HAP-1 (cell line): ENCODE results near the gene ANKHD1.
A peak's percentile ranks its signal among the peaks of the same experiment; 100 is the strongest.

ENCODE experiments used
- DNase-seq, 2 experiments: peaks; one replicate each; pipeline ENCODE4 v3.0.0-alpha.2; 2016 to 2020; ENCODE audit warnings: low spot score in 2 of 2
- H3K27me3 ChIP-seq: fragments of 250-450 bp; sonication (Bioruptor Pico); 2 replicates; pipeline ENCODE4 v1.5.1; 2020; ENCODE audit warnings: low read depth, mild to moderate bottlenecking, moderate library complexity
- H3K36me3 ChIP-seq: fragments of 250-450 bp; sonication (Bioruptor Pico); replicated peaks from 2 replicates; pipeline ENCODE4 v1.5.1; 2020; ENCODE audit warnings: mild to moderate bottlenecking
- H3K4me1 ChIP-seq: fragments of 250-450 bp; sonication (Bioruptor Pico); 2 replicates; pipeline ENCODE4 v1.5.1; 2020; ENCODE audit warnings: mild to moderate bottlenecking
- H3K4me3 ChIP-seq: fragments of 250-450 bp; sonication (Bioruptor Pico); 2 replicates; pipeline ENCODE4 v1.5.1; 2020; ENCODE audit warnings: mild to moderate bottlenecking, moderate library complexity
- H3K9me3 ChIP-seq: fragments of 250-450 bp; sonication (Bioruptor Pico); 2 replicates; pipeline ENCODE4 v1.5.1; 2020; ENCODE audit warnings: mild to moderate bottlenecking, moderate library complexity
- in situ Hi-C: fragments of 300-500 bp; cut with MboI; formaldehyde crosslinking; loops from 3 replicates; pipeline ENCODE4 v1.14.3; 2020; ENCODE audit warnings: low sequenced_read_pairs, inconsistent platforms, mixed read lengths

Gene ANKHD1

GRCh38 chr5:140497897-140498296 is 96.3 kb downstream of the ANKHD1 start:
- DNase-seq: no peak
- peaks cover 19% of the 10 kb centered on the region for H3K36me3 ChIP-seq
- in situ Hi-C loops: no loop called here

GRCh38 chr5:140498591-140498990 is 97.0 kb downstream of the ANKHD1 start:
- H3K9me3 ChIP-seq: no peaks in the 10 kb centered on the region
- in situ Hi-C loops: no loop called here
- no peaks in the 10 kb centered on the region for H3K4me1 ChIP-seq
- H3K27me3 ChIP-seq: no peaks in the 10 kb centered on the region
- peaks cover 19% of the 10 kb centered on the region for H3K36me3 ChIP-seq
- no peak overlapping the region for H3K4me3 ChIP-seq
- DNase-seq: no peak

More at GRCh38 chr5:140497897-140498296, 96.3 kb downstream of the ANKHD1 start:
- H3K4me3 ChIP-seq: no peak overlapping the region
- H3K27me3 ChIP-seq: no peaks in the 10 kb centered on the region
- H3K9me3 ChIP-seq: no peaks in the 10 kb centered on the region
- no peaks in the 10 kb centered on the region for H3K4me1 ChIP-seq

GRCh38 chr5:140502834-140503233 is 101.2 kb downstream of the ANKHD1 start:
- no peaks in the 10 kb centered on the region for H3K4me1 ChIP-seq
- no peak overlapping the region for H3K4me3 ChIP-seq
- no peaks in the 10 kb centered on the region for H3K9me3 ChIP-seq
- no peak for DNase-seq
- in situ Hi-C loops: no loop called here
- H3K27me3 ChIP-seq: no peaks in the 10 kb centered on the region
- peaks cover 39% of the 10 kb centered on the region for H3K36me3 ChIP-seq

- H3K4me3 ChIP-seq: no peak overlapping the region
- peaks cover 82% of the 10 kb centered on the region for H3K36me3 ChIP-seq
- no peaks in the 10 kb centered on the region for H3K9me3 ChIP-seq
- no peaks in the 10 kb centered on the region for H3K4me1 ChIP-seq
- DNase-seq: no peak
- in situ Hi-C loops: no loop called here
- no peaks in the 10 kb centered on the region for H3K27me3 ChIP-seq
Observed at GRCh38 chr5:140509898-140510297, 108.3 kb downstream of the ANKHD1 start.

GRCh38 chr5:140513124-140513523 is 111.5 kb downstream of the ANKHD1 start:
- DNase-seq: no peak
- Histone ChIP-seq H3K4me1 (no peaks in the 10 kb centered on the region), H3K36me3 (peaks cover 56% of the 10 kb centered on the region), H3K27me3 (no peaks in the 10 kb centered on the region), H3K4me3 (no peak overlapping the region), H3K9me3 (no peaks in the 10 kb centered on the region)
- in situ Hi-C loops: no loop called here

- Histone ChIP-seq H3K9me3 (no peaks in the 10 kb centered on the region), H3K27me3 (no peaks in the 10 kb centered on the region), H3K4me3 (no peak overlapping the region), H3K4me1 (no peaks in the 10 kb centered on the region), H3K36me3 (peaks cover 34% of the 10 kb centered on the region)
- DNase-seq: no peak
- in situ Hi-C loops: no loop called here
Observed at GRCh38 chr5:140524003-140524402, 122.4 kb downstream of the ANKHD1 start.

GRCh38 chr5:140540227-140540626 is 138.6 kb downstream of the ANKHD1 start:
- H3K4me1 ChIP-seq: no peaks in the 10 kb centered on the region
- H3K4me3 ChIP-seq: no peak overlapping the region
- in situ Hi-C loops: no loop called here
- no peaks in the 10 kb centered on the region for H3K9me3 ChIP-seq
- DNase-seq: no peak
- no peaks in the 10 kb centered on the region for H3K27me3 ChIP-seq
- H3K36me3 ChIP-seq: peaks cover 54% of the 10 kb centered on the region

- Histone ChIP-seq H3K27me3 (no peaks in the 10 kb centered on the region), H3K9me3 (no peaks in the 10 kb centered on the region), H3K4me3 (no peak overlapping the region), H3K4me1 (no peaks in the 10 kb centered on the region), H3K36me3 (peaks cover 46% of the 10 kb centered on the region)
- in situ Hi-C loops: no loop called here
- no peak for DNase-seq
Observed at GRCh38 chr5:140542972-140543371, 141.3 kb downstream of the ANKHD1 start.

- no peak overlapping the region for H3K4me3 ChIP-seq
- no peaks in the 10 kb centered on the region for H3K9me3 ChIP-seq
- H3K4me1 ChIP-seq: no peaks in the 10 kb centered on the region
- in situ Hi-C loops: no loop called here
- peaks cover 39% of the 10 kb centered on the region for H3K36me3 ChIP-seq
- DNase-seq: no peak
- H3K27me3 ChIP-seq: no peaks in the 10 kb centered on the region
Observed at GRCh38 chr5:140544986-140545385, 143.4 kb downstream of the ANKHD1 start.

- Histone ChIP-seq H3K9me3 (no peaks in the 10 kb centered on the region), H3K4me3 (no peak overlapping the region), H3K36me3 (peaks cover 41% of the 10 kb centered on the region), H3K4me1 (no peaks in the 10 kb centered on the region), H3K27me3 (no peaks in the 10 kb centered on the region)
- in situ Hi-C loops: no loop called here
- no peak for DNase-seq
Observed at GRCh38 chr5:140545606-140546005, 144.0 kb downstream of the ANKHD1 start.

GRCh38 chr5:140546851-140547507 is 145.3 kb downstream of the ANKHD1 start:
- Histone ChIP-seq H3K4me3 (no peak overlapping the region), H3K4me1 (no peaks in the 10 kb centered on the region), H3K27me3 (no peaks in the 10 kb centered on the region), H3K9me3 (no peaks in the 10 kb centered on the region), H3K36me3 (peaks cover 51% of the 10 kb centered on the region)
- no peak for DNase-seq
- in situ Hi-C loops: no loop called here

GRCh38 chr5:140547508-140548299 is 146.1 kb downstream of the ANKHD1 start, which contains the start of gene EIF4EBP3:
Gene EIF4EBP3, plus strand, starts transcription at chr5:140547662. Its CDS starts 76 bp downstream, at chr5:140547738.
- Histone ChIP-seq H3K4me3 (no peak within 1 kb of the TSS), H3K27me3 (no peaks in the 10 kb centered on the region), H3K4me1 (no peaks in the 10 kb centered on the region), H3K36me3 (peaks cover 53% of the 10 kb centered on the region), H3K9me3 (no peaks in the 10 kb centered on the region)
- in situ Hi-C loops: no loop called here
- DNase-seq: peak in 1 of 2 experiments; percentile 36

- in situ Hi-C loops: no loop called here
- H3K9me3 ChIP-seq: no peaks in the 10 kb centered on the region
- H3K4me3 ChIP-seq: no peak overlapping the region
- no peaks in the 10 kb centered on the region for H3K27me3 ChIP-seq
- no peaks in the 10 kb centered on the region for H3K4me1 ChIP-seq
- H3K36me3 ChIP-seq: peaks cover 53% of the 10 kb centered on the region
- DNase-seq: no peak
Observed at GRCh38 chr5:140548300-140548688, 146.7 kb downstream of the ANKHD1 start.

- Histone ChIP-seq H3K36me3 (peaks cover 54% of the 10 kb centered on the region), H3K27me3 (no peaks in the 10 kb centered on the region), H3K9me3 (no peaks in the 10 kb centered on the region), H3K4me1 (no peaks in the 10 kb centered on the region), H3K4me3 (no peak overlapping the region)
- DNase-seq: no peak
- in situ Hi-C loops: no loop called here
Observed at GRCh38 chr5:140548791-140549190, 147.2 kb downstream of the ANKHD1 start.
